HG02678 (cell line): ENCODE data around the gene STXBP1.
"Not testable (repeated sequence)": the region's sequence is repeated elsewhere in the genome, so short reads cannot be mapped to it uniquely, and the experiment has no call there.

Experiments used
- ATAC-seq: cut with Tn5 transposase; IDR thresholded peaks from one replicate; pipeline ENCODE4 v1.9.1; 2021; ENCODE audit warnings: mild to moderate bottlenecking, moderate library complexity; ENCODE audit not compliant: unreplicated experiment

STXBP1 gene

DNA sequence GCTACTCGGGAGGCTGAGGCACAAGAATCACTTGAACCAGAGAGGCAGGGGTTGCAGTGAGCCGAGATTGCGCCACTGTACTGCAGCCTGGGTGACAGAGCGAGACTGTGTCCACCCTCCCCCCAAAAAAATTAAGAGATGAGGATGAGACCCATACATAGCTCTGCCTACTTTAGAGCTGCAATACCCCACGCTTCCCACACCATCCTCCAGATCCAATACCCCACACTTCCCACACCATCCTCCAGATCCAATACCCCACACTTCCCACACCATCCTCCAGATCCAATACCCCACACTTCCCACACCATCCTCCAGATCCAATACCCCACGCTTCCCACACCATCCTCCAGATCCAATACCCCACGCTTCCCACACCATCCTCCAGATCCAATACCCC is 34.9 kb upstream of the STXBP1 start:
- ATAC-seq = not testable (repeated sequence)

DNA sequence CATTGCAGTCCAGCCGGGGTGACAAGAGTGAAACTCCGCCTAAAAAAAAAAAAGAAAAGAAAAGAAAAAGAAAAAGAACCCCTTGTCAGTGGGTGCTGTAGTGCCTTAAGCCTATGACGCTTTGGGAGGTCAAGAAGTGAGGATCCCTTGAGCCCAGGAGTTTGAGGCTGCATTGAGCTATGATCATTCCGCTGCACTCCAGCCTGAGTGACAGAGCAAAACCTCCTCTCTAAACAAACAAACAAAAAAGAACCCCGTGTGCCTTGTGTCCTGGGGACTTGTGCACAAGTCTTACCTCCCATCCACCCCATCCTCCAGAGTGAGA is 33.5 kb upstream of the STXBP1 start:
- no peak for ATAC-seq

GRCh38 chr9:127578952-127579853 is 32.9 kb upstream of the STXBP1 start:
- no peak for ATAC-seq

GRCh38 chr9:127580366-127580765 is 31.7 kb upstream of the STXBP1 start:
- no peak for ATAC-seq

GRCh38 chr9:127580879-127581475 is 31.1 kb upstream of the STXBP1 start:
- ATAC-seq = no peak

GRCh38 chr9:127584474-127584805 is 27.6 kb upstream of the STXBP1 start:
- ATAC-seq = not testable (repeated sequence)

- ATAC-seq = no peak
Observed at GRCh38 chr9:127585161-127585819, 26.8 kb upstream of the STXBP1 start.

- ATAC-seq = no peak
Observed at GRCh38 chr9:127586096-127586495, 26.0 kb upstream of the STXBP1 start.

DNA sequence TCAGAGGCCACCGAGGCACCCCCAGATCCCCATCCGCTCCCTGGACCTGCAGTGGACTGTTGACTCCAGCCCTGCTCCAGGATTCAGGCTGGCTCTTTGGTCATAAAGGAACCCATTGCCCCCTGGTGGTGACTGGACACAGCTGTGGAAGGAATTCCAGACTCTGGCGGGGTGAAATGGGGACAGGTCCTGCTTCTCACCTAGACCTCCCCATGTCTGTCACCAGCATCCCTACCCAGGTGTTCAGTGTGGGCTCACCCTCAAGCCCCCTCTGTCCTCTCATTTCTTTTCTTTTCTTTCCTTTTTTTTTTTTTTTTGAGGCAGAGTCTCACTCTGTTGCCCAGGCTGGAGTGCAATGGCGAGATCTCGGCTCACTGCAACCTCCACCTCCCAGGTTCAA is 25.5 kb upstream of the STXBP1 start:
- ATAC-seq = no peak

GRCh38 chr9:127587966-127588365 is 24.1 kb upstream of the STXBP1 start:
- ATAC-seq = no peak

DNA sequence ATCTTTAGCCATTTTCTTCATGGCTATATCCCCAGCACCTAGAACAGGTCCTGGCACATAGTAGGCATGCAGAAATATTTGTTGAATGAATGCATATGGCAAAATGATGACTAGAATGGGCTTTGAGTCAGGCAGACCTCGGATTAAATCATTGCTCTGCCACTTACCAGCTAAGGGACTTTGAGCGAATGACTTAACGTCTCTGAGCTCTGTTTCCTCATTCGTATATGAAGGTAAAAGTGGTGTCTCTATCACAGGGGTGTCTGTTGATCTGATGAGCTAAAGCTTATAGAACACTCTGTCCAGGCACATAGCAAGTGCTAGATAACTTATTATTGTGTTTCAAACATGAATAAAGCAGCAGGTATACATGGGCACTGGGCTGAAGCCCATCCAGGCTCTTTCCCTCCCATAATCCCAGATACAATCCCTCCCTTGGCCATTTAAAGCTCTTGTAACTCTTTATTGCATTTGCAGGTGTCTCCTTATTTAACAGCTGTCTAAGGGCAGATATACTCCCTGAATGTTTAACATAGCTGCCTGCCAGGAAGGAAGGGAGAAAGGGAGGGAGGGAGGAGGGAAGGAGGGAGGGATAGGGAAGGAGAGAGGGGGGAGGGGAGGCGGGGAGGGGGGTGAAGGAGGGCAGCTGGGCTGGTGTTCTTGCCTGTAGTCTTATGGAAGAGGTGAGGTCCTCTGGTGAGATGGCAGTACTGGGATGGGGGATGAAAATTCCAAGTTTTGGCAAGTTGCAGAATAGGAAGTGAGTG is 23.2 kb upstream of the STXBP1 start:
- ATAC-seq = no peak

GRCh38 chr9:127589955-127590370 is 22.1 kb upstream of the STXBP1 start:
- no peak for ATAC-seq

- ATAC-seq = no peak
Observed at GRCh38 chr9:127595611-127596010, 16.5 kb upstream of the STXBP1 start.

- ATAC-seq = no peak
Observed at GRCh38 chr9:127598839-127599549, 13.1 kb upstream of the STXBP1 start.

DNA sequence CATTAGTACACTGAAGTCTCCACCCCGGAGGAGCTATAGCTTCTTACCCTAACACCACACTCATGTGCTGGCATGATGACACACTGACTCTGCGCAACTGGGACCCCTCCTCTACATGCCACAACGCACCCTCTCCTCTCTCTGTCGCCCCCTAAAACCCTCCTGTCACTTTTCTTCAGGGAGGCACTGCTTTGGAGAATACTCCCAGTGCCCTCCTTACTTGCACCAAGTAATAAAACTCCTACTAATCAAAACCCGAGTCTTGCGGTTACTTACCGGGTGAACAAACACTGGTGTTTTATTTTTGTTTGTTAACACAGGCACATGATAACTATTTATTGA is 12.6 kb upstream of the STXBP1 start:
- no peak for ATAC-seq

- ATAC-seq = no peak
Observed at GRCh38 chr9:127603226-127603625, 8.9 kb upstream of the STXBP1 start.

- ATAC-seq = no peak
Observed at GRCh38 chr9:127606043-127606442, 6.0 kb upstream of the STXBP1 start.

GRCh38 chr9:127608104-127608966 is 3.7 kb upstream of the STXBP1 start:
- ATAC-seq = peak; percentile 40

GRCh38 chr9:127611603-127611898 is 526 bp upstream of the STXBP1 start:
- no peak for ATAC-seq

DNA sequence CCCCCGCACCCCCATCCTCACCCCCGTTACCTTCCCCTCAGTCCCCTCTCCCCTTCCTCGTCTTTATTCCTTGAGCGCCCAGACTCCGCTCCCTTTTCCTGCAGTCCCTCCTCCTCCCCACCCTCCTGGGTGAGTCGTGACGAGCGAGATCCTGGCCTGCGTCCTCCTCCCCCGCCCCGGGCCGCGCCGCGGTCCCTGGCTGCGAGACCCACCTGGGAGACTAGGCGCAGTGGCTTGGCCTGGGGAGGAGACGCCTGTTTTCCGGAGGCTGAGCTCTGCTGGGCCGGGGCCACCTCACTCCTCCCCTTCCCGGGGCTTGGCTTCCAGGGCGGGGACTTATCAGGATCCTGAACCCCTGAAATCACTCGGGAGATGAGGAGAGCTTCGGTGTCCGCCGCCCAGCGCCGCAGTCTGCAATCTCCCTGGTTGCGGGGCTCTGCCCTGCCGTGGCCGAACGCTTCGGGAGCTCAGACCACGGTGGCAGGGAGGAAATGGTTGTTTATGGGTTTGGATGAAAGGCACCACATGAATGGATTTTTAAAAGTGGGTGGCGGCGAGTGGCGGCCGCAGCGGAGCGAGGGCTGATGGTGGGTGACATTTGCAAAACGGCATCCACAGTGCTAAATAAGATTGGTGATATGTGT is 984 bp downstream of the STXBP1 start:
- no peak for ATAC-seq
